HCEC 1CT (cell line): ENCODE results near the gene LYST.

ENCODE experiments used
- DNase-seq: peaks from one replicate; pipeline ENCODE4 v3.0.0-alpha.2; 2017

Gene LYST

GRCh38 chr1:235887676-235888075 is 21.0 kb upstream of the LYST start:
- no peak for DNase-seq

- no peak for DNase-seq
Observed at GRCh38 chr1:235885655-235886262, 19.1 kb upstream of the LYST start.

- DNase-seq: peak; percentile 92
Observed at GRCh38 chr1:235883261-235883927, 16.7 kb upstream of the LYST start.

GRCh38 chr1:235882816-235883215 is 16.1 kb upstream of the LYST start:
- no peak for DNase-seq

- DNase-seq: no peak
Observed at GRCh38 chr1:235881930-235882700, 15.4 kb upstream of the LYST start.

- no peak for DNase-seq
Observed at GRCh38 chr1:235878082-235878811, 11.5 kb upstream of the LYST start.

- DNase-seq: no peak
Observed at GRCh38 chr1:235876402-235876841, 9.7 kb upstream of the LYST start.

- no peak for DNase-seq
Observed at GRCh38 chr1:235875036-235875597, 8.4 kb upstream of the LYST start.

GRCh38 chr1:235874261-235874660 is 7.6 kb upstream of the LYST start:
- DNase-seq: no peak

- no peak for DNase-seq
Observed at GRCh38 chr1:235873571-235873970, 6.9 kb upstream of the LYST start.

- no peak for DNase-seq
Observed at GRCh38 chr1:235873045-235873444, 6.3 kb upstream of the LYST start.

- no peak for DNase-seq
Observed at GRCh38 chr1:235872270-235872669, 5.6 kb upstream of the LYST start.

GRCh38 chr1:235867903-235868469 is 1.3 kb upstream of the LYST start:
- no peak for DNase-seq

GRCh38 chr1:235866913-235867845 is 473 bp upstream of the LYST start:
- peak; percentile 90 for DNase-seq

GRCh38 chr1:235865565-235866204 is 1.0 kb downstream of the LYST start:
- DNase-seq: no peak

- no peak for DNase-seq
Observed at GRCh38 chr1:235864931-235865525, 1.7 kb downstream of the LYST start.

- DNase-seq: no peak
Observed at GRCh38 chr1:235864469-235864868, 2.2 kb downstream of the LYST start.

- no peak for DNase-seq
Observed at GRCh38 chr1:235863699-235864093, 3.0 kb downstream of the LYST start.

GRCh38 chr1:235861857-235862256 is 4.8 kb downstream of the LYST start:
- no peak for DNase-seq

GRCh38 chr1:235860829-235861228 is 5.9 kb downstream of the LYST start:
- no peak for DNase-seq

- no peak for DNase-seq
Observed at GRCh38 chr1:235859789-235860188, 6.9 kb downstream of the LYST start.
